HepG2 (cell line): ENCODE results near the gene TMEM45A. TPM values are rescaled to one million over a fixed set of nuclear protein-coding genes. Genes with fewer than 3 reads are reported as not detected.

Source experiments
- ATM ChIP-seq: fragments of 450-650 bp; IDR thresholded peaks from 2 replicates; pipeline ENCODE4 v1.7.1; 2017; ENCODE audit warnings: mild to moderate bottlenecking, borderline replicate concordance
- CBX1 ChIP-seq: IDR thresholded peaks from one replicate; pipeline ENCODE4 v1.6.1; 2016; ENCODE audit warnings: antibody characterized with exemption, low read depth
- ELF3 ChIP-seq: IDR thresholded peaks from 2 replicates; pipeline ENCODE4 v1.6.1; 2016; ENCODE audit warnings: missing genetic modification reagents, missing compliant biosample characterization
- HNRNPH1 ChIP-seq: fragments of 200-400 bp; formaldehyde crosslinking; optimal IDR thresholded peaks from 2 replicates; pipeline ENCODE3; 2017; ENCODE audit warnings: mild to moderate bottlenecking, low read depth, low read length
- IRX3 ChIP-seq: sonication (generic); formaldehyde crosslinking; IDR thresholded peaks from 2 replicates; pipeline ENCODE4 v1.8.1; 2023; ENCODE audit warnings: mild to moderate bottlenecking, low read depth, missing genetic modification reagents, borderline replicate concordance
- NFRKB ChIP-seq: fragments of 450-650 bp; IDR thresholded peaks from 2 replicates; pipeline ENCODE4 v1.6.1; 2017
- PHF5A ChIP-seq: IDR thresholded peaks from one replicate; pipeline ENCODE4 v1.6.1; 2018; ENCODE audit warnings: low read depth, missing genetic modification reagents; ENCODE audit not compliant: unreplicated experiment
- SMAD9 ChIP-seq: sonication (generic); formaldehyde crosslinking; IDR thresholded peaks from 2 replicates; pipeline ENCODE4 v1.5.1; 2020; ENCODE audit warnings: mild to moderate bottlenecking, missing genetic modification reagents
- ZBTB8A ChIP-seq: sonication (generic); formaldehyde crosslinking; IDR thresholded peaks from 2 replicates; pipeline ENCODE4 v1.4.0; 2020; ENCODE audit warnings: mild to moderate bottlenecking, low read depth, missing genetic modification reagents, borderline replicate concordance
- ZKSCAN1 ChIP-seq: fragments of 150-350 bp; IDR thresholded peaks from 2 replicates; pipeline ENCODE4 v1.6.1; 2014; ENCODE audit warnings: low read length
- ZNF101 ChIP-seq: sonication (generic); formaldehyde crosslinking; IDR thresholded peaks from 2 replicates; pipeline ENCODE4 v1.4.0; 2020; ENCODE audit warnings: mild to moderate bottlenecking, low read depth, missing genetic modification reagents, borderline replicate concordance
- ZNF30 ChIP-seq: sonication (generic); formaldehyde crosslinking; IDR thresholded peaks from 2 replicates; pipeline ENCODE4 v1.5.0; 2020; ENCODE audit warnings: mild to moderate bottlenecking, missing genetic modification reagents
- ZNF329 ChIP-seq: sonication (generic); formaldehyde crosslinking; IDR thresholded peaks from 2 replicates; pipeline ENCODE4 v1.9.0; 2021; ENCODE audit warnings: low read depth, mild to moderate bottlenecking, missing genetic modification reagents
- ZNF343 ChIP-seq: sonication (generic); formaldehyde crosslinking; IDR thresholded peaks from 2 replicates; pipeline ENCODE4 v1.4.0; 2020; ENCODE audit warnings: mild to moderate bottlenecking, missing genetic modification reagents
- ZNF431 ChIP-seq: sonication (generic); formaldehyde crosslinking; IDR thresholded peaks from 2 replicates; pipeline ENCODE4 v1.9.0; 2022; ENCODE audit warnings: missing genetic modification reagents, low read depth, mild to moderate bottlenecking, borderline replicate concordance
- ZNF556 ChIP-seq: sonication (generic); formaldehyde crosslinking; IDR thresholded peaks from 2 replicates; pipeline ENCODE4 v1.4.0; 2020; ENCODE audit warnings: mild to moderate bottlenecking, missing genetic modification reagents, borderline replicate concordance
- ZNF768 ChIP-seq: sonication (generic); formaldehyde crosslinking; IDR thresholded peaks from 2 replicates; pipeline ENCODE4 v1.4.0; 2020; ENCODE audit warnings: missing genetic modification reagents
- polyA plus RNA-seq, 8 experiments: library from polyadenylated mRNA; depleted of rRNA in 3 of 8; stranded (reverse) in 7 of 8; unstranded in 1 of 8; fragments of >200 nt; fragmentation: Illumina TruSeq in 4 of 8; extraction: Trizol in 4 of 8; gene quantifications; 2 replicates each; pipeline versions ENCODE4 v1.2.1 to v1.2.3, GENCODE V29; 2011 to 2016; ENCODE audit warnings: low read depth in 4 of 8, missing spikeins in 1 of 8, mixed read lengths in 1 of 8; ENCODE audit not compliant: insufficient read depth in 1 of 8
- total RNA-seq, 5 experiments: library from RNA; depleted of rRNA; stranded (reverse); fragments of >200 nt; fragmentation: Illumina TruSeq; extraction: Trizol; gene quantifications; 2 replicates each; pipeline ENCODE4 v1.2.3, GENCODE V29; 2016; ENCODE audit warnings: low read depth in 1 of 5
- TF ChIP-seq, protein P1 (sequence below): IDR thresholded peaks from 2 replicates; pipeline ENCODE4 v1.6.1; 2018; ENCODE audit warnings: missing genetic modification reagents
- TF ChIP-seq, protein P2 (sequence below): sonication (generic); formaldehyde crosslinking; IDR thresholded peaks from 2 replicates; pipeline ENCODE4 v1.5.0; 2020; ENCODE audit warnings: missing genetic modification reagents, mild to moderate bottlenecking, borderline replicate concordance
- TF ChIP-seq, protein P3 (sequence below), 2 experiments: IDR thresholded peaks; 2 replicates each; pipeline ENCODE4 v1.6.1; 2011 to 2012; ENCODE audit warnings: low read length in 2 of 2, borderline replicate concordance in 1 of 2, low read depth in 1 of 2, mild to moderate bottlenecking in 1 of 2, moderate library complexity in 1 of 2
- TF ChIP-seq, protein P4 (sequence below): sonication (generic); formaldehyde crosslinking; IDR thresholded peaks from 2 replicates; pipeline ENCODE4 v1.5.0; 2020; ENCODE audit warnings: mild to moderate bottlenecking, missing genetic modification reagents, moderate library complexity

The TMEM45A gene
- total and polyA plus RNA-seq, 2 of the 13 experiments (the other 11 are each of a cell fraction or from before 2014, with no cell fraction given), result 14.8 to 38.5 TPM

DNA sequence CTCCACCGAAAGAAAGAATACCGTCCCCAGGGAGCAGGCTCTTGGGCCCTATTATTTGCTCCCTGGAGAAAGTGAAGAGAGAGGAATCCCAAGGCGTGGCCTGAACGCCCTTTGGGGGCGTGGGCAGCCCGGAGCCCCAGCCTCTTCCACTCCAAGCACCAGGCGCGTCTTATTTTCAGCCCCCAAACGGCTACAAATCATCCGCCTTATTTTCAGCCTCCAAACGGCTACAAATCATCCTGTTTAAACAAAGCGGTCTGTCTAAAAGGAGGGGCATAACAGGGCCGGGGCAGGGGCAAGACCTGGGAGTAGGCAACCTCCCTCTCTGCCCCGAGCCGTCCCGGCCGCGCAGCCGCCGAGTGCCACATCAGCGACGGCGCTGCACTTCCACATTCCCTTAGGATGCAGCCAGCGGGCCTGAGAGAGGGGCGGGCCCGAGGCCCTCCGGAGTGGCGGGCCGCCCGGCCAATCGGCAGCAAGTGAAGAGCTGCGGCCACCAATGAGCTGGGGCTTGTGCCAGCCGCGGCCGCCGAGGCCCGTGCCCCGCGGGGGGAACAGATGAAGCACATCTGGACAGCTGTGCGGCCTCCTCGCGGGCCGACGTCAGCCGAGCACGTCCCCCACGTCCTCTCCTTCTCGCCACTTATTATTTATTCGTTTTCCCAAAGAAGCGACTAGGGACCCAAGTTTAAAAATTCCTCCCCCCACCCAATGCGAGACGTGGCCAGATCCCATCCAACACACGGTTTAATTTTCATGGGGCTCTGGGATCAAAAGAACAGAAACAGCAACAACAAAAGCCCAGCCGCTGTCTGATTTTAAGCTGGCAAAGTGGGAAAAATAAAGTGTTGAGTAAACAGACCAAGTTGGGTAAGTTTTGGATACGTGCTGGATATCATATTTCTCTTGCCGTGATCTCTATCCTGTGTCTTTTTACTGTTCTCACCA is at the start of gene TMEM45A (continued):
- no peak for TF ChIP-seq IRX3 (CRISPR knock-in tag)
- TF ChIP-seq ZNF768 (CRISPR knock-in tag), result peak; percentile 75; the same call in 1 of the 2 replicates
- peak; percentile 15 for TF ChIP-seq CBX1
- no peak for TF ChIP-seq ZKSCAN1
- TF ChIP-seq ZNF343 (CRISPR knock-in tag), result 0 out of 2 replicates have a peak, but pooled peaks have one; percentile 75
- TF ChIP-seq SMAD9 (CRISPR knock-in tag), result no peak
- peak; percentile 88 for TF ChIP-seq ZNF556 (CRISPR knock-in tag)
- TF ChIP-seq ZNF30 (CRISPR knock-in tag), result no peak; the same call in 1 of the 2 replicates
- no peak for TF ChIP-seq HNRNPH1
- TF ChIP-seq, protein P1, sequence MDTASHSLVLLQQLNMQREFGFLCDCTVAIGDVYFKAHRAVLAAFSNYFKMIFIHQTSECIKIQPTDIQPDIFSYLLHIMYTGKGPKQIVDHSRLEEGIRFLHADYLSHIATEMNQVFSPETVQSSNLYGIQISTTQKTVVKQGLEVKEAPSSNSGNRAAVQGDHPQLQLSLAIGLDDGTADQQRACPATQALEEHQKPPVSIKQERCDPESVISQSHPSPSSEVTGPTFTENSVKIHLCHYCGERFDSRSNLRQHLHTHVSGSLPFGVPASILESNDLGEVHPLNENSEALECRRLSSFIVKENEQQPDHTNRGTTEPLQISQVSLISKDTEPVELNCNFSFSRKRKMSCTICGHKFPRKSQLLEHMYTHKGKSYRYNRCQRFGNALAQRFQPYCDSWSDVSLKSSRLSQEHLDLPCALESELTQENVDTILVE (CRISPR knock-in tag), result no peak
- TF ChIP-seq ELF3, result no peak
- no peak for TF ChIP-seq ZNF431 (CRISPR knock-in tag)
- no peak for TF ChIP-seq ZBTB8A
- no peak for TF ChIP-seq PHF5A (CRISPR knock-in tag)
- TF ChIP-seq, protein P2, sequence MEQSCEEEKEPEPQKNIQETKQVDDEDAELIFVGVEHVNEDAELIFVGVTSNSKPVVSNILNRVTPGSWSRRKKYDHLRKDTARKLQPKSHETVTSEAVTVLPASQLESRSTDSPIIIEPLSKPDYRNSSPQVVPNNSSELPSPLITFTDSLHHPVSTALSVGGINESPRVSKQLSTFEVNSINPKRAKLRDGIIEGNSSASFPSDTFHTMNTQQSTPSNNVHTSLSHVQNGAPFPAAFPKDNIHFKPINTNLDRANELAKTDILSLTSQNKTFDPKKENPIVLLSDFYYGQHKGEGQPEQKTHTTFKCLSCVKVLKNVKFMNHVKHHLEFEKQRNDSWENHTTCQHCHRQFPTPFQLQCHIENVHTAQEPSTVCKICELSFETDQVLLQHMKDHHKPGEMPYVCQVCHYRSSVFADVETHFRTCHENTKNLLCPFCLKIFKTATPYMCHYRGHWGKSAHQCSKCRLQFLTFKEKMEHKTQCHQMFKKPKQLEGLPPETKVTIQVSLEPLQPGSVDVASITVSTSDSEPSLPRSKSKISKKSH, result peak; percentile 92
- TF ChIP-seq NFRKB, result no peak
- TF ChIP-seq, protein P3, sequence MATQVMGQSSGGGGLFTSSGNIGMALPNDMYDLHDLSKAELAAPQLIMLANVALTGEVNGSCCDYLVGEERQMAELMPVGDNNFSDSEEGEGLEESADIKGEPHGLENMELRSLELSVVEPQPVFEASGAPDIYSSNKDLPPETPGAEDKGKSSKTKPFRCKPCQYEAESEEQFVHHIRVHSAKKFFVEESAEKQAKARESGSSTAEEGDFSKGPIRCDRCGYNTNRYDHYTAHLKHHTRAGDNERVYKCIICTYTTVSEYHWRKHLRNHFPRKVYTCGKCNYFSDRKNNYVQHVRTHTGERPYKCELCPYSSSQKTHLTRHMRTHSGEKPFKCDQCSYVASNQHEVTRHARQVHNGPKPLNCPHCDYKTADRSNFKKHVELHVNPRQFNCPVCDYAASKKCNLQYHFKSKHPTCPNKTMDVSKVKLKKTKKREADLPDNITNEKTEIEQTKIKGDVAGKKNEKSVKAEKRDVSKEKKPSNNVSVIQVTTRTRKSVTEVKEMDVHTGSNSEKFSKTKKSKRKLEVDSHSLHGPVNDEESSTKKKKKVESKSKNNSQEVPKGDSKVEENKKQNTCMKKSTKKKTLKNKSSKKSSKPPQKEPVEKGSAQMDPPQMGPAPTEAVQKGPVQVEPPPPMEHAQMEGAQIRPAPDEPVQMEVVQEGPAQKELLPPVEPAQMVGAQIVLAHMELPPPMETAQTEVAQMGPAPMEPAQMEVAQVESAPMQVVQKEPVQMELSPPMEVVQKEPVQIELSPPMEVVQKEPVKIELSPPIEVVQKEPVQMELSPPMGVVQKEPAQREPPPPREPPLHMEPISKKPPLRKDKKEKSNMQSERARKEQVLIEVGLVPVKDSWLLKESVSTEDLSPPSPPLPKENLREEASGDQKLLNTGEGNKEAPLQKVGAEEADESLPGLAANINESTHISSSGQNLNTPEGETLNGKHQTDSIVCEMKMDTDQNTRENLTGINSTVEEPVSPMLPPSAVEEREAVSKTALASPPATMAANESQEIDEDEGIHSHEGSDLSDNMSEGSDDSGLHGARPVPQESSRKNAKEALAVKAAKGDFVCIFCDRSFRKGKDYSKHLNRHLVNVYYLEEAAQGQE (IDR thresholded peaks at IDR 0.05; ENCODE audit: borderline replicate concordance in 1 of 2, low read depth in 1 of 2, low read length in 2 of 2), result peak in 1 of 2 experiments; percentile 18; a peak in 1 of 4 replicates
- TF ChIP-seq ATM, result no peak
- TF ChIP-seq, protein P4, sequence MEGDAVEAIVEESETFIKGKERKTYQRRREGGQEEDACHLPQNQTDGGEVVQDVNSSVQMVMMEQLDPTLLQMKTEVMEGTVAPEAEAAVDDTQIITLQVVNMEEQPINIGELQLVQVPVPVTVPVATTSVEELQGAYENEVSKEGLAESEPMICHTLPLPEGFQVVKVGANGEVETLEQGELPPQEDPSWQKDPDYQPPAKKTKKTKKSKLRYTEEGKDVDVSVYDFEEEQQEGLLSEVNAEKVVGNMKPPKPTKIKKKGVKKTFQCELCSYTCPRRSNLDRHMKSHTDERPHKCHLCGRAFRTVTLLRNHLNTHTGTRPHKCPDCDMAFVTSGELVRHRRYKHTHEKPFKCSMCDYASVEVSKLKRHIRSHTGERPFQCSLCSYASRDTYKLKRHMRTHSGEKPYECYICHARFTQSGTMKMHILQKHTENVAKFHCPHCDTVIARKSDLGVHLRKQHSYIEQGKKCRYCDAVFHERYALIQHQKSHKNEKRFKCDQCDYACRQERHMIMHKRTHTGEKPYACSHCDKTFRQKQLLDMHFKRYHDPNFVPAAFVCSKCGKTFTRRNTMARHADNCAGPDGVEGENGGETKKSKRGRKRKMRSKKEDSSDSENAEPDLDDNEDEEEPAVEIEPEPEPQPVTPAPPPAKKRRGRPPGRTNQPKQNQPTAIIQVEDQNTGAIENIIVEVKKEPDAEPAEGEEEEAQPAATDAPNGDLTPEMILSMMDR (CRISPR knock-in tag), result peak; percentile 30; the same call in 1 of the 2 replicates
- peak; percentile 58; the same call in 1 of the 2 replicates for TF ChIP-seq ZNF329 (CRISPR knock-in tag)
- TF ChIP-seq ZNF101, result peak; percentile 41; the same call in 1 of the 2 replicates
